GM23338 (cell line): ENCODE data around the gene DUSP7.

Experiments used
- CREB1 ChIP-seq: fragments of 250-450 bp; sonication (Bioruptor Pico); IDR thresholded peaks from 2 replicates; pipeline ENCODE4 v1.5.0; 2020; ENCODE audit warnings: low read depth, mild to moderate bottlenecking, moderate library complexity
- ETS1 ChIP-seq: IDR thresholded peaks from 2 replicates; pipeline ENCODE4 v1.6.1; 2016; ENCODE audit warnings: antibody characterized with exemption
- EZH2 ChIP-seq: fragments of 200-600 bp; sonication (generic); IDR thresholded peaks from one replicate; pipeline ENCODE4 v1.8.0; 2017; ENCODE audit warnings: antibody characterized with exemption, mild to moderate bottlenecking, low read depth; ENCODE audit not compliant: unreplicated experiment
- EZH2phosphoT487 ChIP-seq: fragments of 200-600 bp; sonication (generic); IDR thresholded peaks from one replicate; pipeline ENCODE4 v1.8.1; 2018; ENCODE audit warnings: antibody characterized with exemption; ENCODE audit not compliant: unreplicated experiment
- JUNB ChIP-seq: IDR thresholded peaks from one replicate; pipeline ENCODE4 v1.6.1; 2016; ENCODE audit warnings: antibody characterized with exemption; ENCODE audit not compliant: unreplicated experiment
- POLR2AphosphoS5 ChIP-seq: IDR thresholded peaks from 2 replicates; pipeline ENCODE4 v1.6.1; 2016; ENCODE audit warnings: antibody characterized with exemption, low read depth
- REST ChIP-seq: IDR thresholded peaks from one replicate; pipeline ENCODE4 v1.6.1; 2018; ENCODE audit warnings: antibody characterized with exemption; ENCODE audit not compliant: unreplicated experiment
- ZNF114 ChIP-seq: fragments of 250-450 bp; sonication (Bioruptor Pico); IDR thresholded peaks from 2 replicates; pipeline ENCODE4 v1.5.0; 2020; ENCODE audit warnings: mild to moderate bottlenecking, moderate library complexity
- ZNF331 ChIP-seq: fragments of 250-450 bp; sonication (Bioruptor Pico); IDR thresholded peaks from 2 replicates; pipeline ENCODE4 v1.5.0; 2020; ENCODE audit warnings: low read depth, mild to moderate bottlenecking, moderate library complexity
- TF ChIP-seq, protein P1 (sequence below), 2 experiments: fragments of 200-600 bp in 1 of 2; sonication (generic) in 1 of 2; conservative IDR thresholded peaks; 2 replicates each; pipeline versions ENCODE4 v1.5.1 to v1.6.1; 2016 to 2017; ENCODE audit warnings: antibody characterized with exemption in 2 of 2, low read depth in 2 of 2, mild to moderate bottlenecking in 2 of 2, moderate library complexity in 1 of 2
- TF ChIP-seq, protein P2 (sequence below): fragments of 250-450 bp; sonication (Bioruptor Pico); IDR thresholded peaks from 2 replicates; pipeline ENCODE4 v1.5.0; 2020; ENCODE audit warnings: mild to moderate bottlenecking, moderate library complexity

GRCh38 chr3:52089691-52090090 lies 33.3 kb upstream of the DUSP7 start:
- TF ChIP-seq, protein P1, sequence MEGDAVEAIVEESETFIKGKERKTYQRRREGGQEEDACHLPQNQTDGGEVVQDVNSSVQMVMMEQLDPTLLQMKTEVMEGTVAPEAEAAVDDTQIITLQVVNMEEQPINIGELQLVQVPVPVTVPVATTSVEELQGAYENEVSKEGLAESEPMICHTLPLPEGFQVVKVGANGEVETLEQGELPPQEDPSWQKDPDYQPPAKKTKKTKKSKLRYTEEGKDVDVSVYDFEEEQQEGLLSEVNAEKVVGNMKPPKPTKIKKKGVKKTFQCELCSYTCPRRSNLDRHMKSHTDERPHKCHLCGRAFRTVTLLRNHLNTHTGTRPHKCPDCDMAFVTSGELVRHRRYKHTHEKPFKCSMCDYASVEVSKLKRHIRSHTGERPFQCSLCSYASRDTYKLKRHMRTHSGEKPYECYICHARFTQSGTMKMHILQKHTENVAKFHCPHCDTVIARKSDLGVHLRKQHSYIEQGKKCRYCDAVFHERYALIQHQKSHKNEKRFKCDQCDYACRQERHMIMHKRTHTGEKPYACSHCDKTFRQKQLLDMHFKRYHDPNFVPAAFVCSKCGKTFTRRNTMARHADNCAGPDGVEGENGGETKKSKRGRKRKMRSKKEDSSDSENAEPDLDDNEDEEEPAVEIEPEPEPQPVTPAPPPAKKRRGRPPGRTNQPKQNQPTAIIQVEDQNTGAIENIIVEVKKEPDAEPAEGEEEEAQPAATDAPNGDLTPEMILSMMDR (conservative IDR thresholded peaks at IDR 0.05; ENCODE audit: low read depth in 2 of 2), result no peak
- TF ChIP-seq EZH2phosphoT487 (no peak), EZH2 (no peak), POLR2AphosphoS5 (no peak), ETS1 (no peak), REST (no peak), JUNB (no peak), CREB1 (CRISPR knock-in tag) (no peak), ZNF114 (CRISPR knock-in tag) (no peak), ZNF331 (CRISPR knock-in tag) (no peak)
- TF ChIP-seq, protein P2, sequence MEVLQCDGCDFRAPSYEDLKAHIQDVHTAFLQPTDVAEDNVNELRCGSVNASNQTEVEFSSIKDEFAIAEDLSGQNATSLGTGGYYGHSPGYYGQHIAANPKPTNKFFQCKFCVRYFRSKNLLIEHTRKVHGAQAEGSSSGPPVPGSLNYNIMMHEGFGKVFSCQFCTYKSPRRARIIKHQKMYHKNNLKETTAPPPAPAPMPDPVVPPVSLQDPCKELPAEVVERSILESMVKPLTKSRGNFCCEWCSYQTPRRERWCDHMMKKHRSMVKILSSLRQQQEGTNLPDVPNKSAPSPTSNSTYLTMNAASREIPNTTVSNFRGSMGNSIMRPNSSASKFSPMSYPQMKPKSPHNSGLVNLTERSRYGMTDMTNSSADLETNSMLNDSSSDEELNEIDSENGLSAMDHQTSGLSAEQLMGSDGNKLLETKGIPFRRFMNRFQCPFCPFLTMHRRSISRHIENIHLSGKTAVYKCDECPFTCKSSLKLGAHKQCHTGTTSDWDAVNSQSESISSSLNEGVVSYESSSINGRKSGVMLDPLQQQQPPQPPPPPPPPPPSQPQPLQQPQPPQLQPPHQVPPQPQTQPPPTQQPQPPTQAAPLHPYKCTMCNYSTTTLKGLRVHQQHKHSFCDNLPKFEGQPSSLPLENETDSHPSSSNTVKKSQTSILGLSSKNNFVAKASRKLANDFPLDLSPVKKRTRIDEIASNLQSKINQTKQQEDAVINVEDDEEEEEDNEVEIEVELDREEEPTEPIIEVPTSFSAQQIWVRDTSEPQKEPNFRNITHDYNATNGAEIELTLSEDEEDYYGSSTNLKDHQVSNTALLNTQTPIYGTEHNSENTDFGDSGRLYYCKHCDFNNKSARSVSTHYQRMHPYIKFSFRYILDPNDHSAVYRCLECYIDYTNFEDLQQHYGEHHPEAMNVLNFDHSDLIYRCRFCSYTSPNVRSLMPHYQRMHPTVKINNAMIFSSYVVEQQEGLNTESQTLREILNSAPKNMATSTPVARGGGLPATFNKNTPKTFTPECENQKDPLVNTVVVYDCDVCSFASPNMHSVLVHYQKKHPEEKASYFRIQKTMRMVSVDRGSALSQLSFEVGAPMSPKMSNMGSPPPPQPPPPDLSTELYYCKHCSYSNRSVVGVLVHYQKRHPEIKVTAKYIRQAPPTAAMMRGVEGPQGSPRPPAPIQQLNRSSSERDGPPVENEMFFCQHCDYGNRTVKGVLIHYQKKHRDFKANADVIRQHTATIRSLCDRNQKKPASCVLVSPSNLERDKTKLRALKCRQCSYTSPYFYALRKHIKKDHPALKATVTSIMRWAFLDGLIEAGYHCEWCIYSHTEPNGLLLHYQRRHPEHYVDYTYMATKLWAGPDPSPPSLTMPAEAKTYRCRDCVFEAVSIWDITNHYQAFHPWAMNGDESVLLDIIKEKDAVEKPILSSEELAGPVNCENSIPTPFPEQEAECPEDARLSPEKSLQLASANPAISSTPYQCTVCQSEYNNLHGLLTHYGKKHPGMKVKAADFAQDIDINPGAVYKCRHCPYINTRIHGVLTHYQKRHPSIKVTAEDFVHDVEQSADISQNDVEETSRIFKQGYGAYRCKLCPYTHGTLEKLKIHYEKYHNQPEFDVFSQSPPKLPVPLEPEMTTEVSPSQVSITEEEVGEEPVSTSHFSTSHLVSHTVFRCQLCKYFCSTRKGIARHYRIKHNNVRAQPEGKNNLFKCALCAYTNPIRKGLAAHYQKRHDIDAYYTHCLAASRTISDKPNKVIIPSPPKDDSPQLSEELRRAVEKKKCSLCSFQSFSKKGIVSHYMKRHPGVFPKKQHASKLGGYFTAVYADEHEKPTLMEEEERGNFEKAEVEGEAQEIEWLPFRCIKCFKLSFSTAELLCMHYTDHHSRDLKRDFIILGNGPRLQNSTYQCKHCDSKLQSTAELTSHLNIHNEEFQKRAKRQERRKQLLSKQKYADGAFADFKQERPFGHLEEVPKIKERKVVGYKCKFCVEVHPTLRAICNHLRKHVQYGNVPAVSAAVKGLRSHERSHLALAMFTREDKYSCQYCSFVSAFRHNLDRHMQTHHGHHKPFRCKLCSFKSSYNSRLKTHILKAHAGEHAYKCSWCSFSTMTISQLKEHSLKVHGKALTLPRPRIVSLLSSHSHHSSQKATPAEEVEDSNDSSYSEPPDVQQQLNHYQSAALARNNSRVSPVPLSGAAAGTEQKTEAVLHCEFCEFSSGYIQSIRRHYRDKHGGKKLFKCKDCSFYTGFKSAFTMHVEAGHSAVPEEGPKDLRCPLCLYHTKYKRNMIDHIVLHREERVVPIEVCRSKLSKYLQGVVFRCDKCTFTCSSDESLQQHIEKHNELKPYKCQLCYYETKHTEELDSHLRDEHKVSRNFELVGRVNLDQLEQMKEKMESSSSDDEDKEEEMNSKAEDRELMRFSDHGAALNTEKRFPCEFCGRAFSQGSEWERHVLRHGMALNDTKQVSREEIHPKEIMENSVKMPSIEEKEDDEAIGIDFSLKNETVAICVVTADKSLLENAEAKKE (CRISPR knock-in tag), result no peak
